Measurements from ENCODE around the gene GCDH. TPM values are rescaled to one million over a fixed set of nuclear protein-coding genes. Genes with fewer than 3 reads are reported as not detected.

GCDH gene
- total and polyA plus RNA-seq, 8 donors = 6.3 to 27.1 (median 15.4) TPM

GRCh38 chr19:12847159-12848139 lies 43.5 kb upstream of the GCDH start:
- intact Hi-C loops (cut with DNase I) = loop anchor here in 2 of 3 donors (10.0 kb wide), 3 partner anchors 93 to 273 kb away; partner anchors contain the start of gene BEST2 (in 1 of the 2)
- DNase-seq (peak; percentile 73 to 99 (median 91)), ATAC-seq (peak; percentile 99 to 100 (median 100)), FAIRE-seq (no peak)
- H3K9me3 ChIP-seq = no peaks in the 10 kb centered on the region
- H3K4me3 ChIP-seq = peak overlapping the region in 1 of 4 donors; percentile 20
- no peaks in the 10 kb centered on the region for H3K36me3 ChIP-seq
- H3K4me1 ChIP-seq = peaks cover 0 to 3% (median 0%) of the 10 kb centered on the region in 3 donors
- no peaks in the 10 kb centered on the region for H3K27me3 ChIP-seq
- TF ChIP-seq CTCF (IDR thresholded peaks at IDR 0.05) = peak; percentile 99 to 100 (median 99)
- H3K27ac ChIP-seq = no peak overlapping the region
- 9 to 10% methylated on average over 68 to 69 of the region's 69 CpGs for WGBS, 2 donors

DNA sequence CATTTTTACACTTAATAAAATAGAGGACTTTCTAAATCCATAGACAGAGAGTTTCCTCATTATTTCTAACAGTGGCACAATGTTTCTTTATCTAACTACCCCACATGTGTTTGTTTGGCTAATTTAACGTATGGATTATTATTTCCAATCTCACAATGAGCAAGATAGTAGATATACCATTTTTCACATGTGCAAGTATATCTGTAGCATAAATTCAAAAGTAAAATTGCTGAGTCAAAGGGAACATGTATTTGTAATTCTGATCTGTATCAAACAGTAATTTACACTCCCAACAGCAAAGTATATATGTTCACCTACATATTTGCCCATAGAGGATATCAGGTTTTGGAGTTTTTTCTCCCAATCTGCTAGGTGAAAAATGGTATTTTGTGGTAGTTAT lies 34.3 kb upstream of the GCDH start:
- no peaks in the 10 kb centered on the region for H3K27me3 ChIP-seq
- 40 to 58% methylated on average over 1 of the region's 1 CpG for WGBS, 2 donors
- intact Hi-C loops (cut with DNase I) = no loop called here
- H3K4me1 ChIP-seq = no peaks in the 10 kb centered on the region
- H3K9me3 ChIP-seq = no peaks in the 10 kb centered on the region
- ATAC-seq = no peak
- H3K27ac ChIP-seq = no peak overlapping the region
- H3K4me3 ChIP-seq = no peak overlapping the region
- TF ChIP-seq CTCF (IDR thresholded peaks at IDR 0.05) = no peak
- no peak for FAIRE-seq
- DNase-seq = no peak
- no peaks in the 10 kb centered on the region for H3K36me3 ChIP-seq

- Histone ChIP-seq H3K36me3 (no peaks in the 10 kb centered on the region), H3K27me3 (no peaks in the 10 kb centered on the region), H3K9me3 (no peaks in the 10 kb centered on the region), H3K4me1 (no peaks in the 10 kb centered on the region), H3K27ac (no peak overlapping the region), H3K4me3 (no peak overlapping the region)
- ATAC-seq (no peak), DNase-seq (no peak), FAIRE-seq (no peak)
- intact Hi-C loops (cut with DNase I) = no loop called here
- no peak for TF ChIP-seq CTCF (IDR thresholded peaks at IDR 0.05)
- 82 to 86% methylated on average over 34 to 35 of the region's 35 CpGs for WGBS, 2 donors
Observed at GRCh38 chr19:12858041-12858928, 32.7 kb upstream of the GCDH start.

GRCh38 chr19:12859546-12859945 lies 31.4 kb upstream of the GCDH start:
- Histone ChIP-seq H3K36me3 (no peaks in the 10 kb centered on the region), H3K27ac (no peak overlapping the region), H3K4me1 (no peaks in the 10 kb centered on the region), H3K4me3 (no peak overlapping the region), H3K9me3 (no peaks in the 10 kb centered on the region), H3K27me3 (no peaks in the 10 kb centered on the region)
- intact Hi-C loops (cut with DNase I) = no loop called here
- DNase-seq = no peak
- TF ChIP-seq CTCF (IDR thresholded peaks at IDR 0.05) = no peak
- ATAC-seq = no peak
- WGBS, 2 donors = 50 to 54% methylated on average over 7 of the region's 7 CpGs
- FAIRE-seq = no peak
